SKM-1 (cell line): ENCODE measurements around the gene SAMHD1.
"Not testable (repeated sequence)": the region's sequence is repeated elsewhere in the genome, so short reads cannot be mapped to it uniquely, and the experiment has no call there.

Source experiments
- DNase-seq: peaks from one replicate; lab custom pipeline; 2025; ENCODE audit not compliant: unreplicated experiment; lab: John Stamatoyannopoulos, UW

The SAMHD1 gene

DNA sequence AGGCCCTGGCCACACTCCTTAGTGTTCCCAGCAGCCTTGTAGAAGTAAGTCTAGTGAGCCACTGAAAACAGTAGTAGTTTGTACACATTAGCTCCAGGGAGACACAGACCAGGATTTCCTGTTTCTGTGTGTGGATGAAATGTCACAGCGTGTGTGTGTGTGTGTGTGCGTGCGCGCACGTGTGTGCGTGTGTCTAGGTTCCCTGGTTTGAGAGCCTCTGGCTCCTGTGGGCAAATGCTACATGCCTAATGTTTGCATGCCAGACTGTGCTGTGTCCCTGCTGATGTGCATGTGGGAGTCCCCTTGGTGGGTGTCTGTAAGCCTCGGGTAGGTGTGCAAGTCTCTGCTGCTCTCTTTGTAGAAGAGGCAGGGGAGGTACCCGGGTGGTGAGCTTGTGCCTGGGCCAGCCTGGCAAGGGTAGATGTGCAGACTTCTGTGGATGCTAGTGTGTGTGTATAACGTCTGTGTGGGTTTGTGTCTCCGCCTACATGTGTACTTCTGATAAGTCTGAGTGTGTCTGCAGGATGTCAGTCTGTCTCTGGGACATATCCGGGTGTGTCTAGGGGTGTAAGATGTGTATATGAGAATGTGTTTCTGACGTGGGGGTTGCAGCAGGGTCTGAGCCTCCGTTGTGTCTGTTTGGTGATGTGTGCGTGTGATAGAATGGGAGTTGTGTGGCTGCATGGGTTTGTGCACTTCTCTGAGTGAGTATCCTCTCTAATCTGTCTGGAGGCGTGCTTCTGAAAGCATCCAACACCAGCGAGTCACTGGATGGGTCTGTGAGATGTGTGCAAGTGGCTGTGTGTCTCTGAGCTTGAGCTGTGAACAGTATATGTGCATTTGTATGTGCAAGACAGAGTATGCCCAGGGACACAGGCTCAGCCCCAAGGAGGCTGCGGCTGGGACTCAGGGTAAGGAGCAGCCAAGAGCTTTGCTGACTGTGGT is 94.5 kb downstream of the SAMHD1 start:
- no peak for DNase-seq

DNA sequence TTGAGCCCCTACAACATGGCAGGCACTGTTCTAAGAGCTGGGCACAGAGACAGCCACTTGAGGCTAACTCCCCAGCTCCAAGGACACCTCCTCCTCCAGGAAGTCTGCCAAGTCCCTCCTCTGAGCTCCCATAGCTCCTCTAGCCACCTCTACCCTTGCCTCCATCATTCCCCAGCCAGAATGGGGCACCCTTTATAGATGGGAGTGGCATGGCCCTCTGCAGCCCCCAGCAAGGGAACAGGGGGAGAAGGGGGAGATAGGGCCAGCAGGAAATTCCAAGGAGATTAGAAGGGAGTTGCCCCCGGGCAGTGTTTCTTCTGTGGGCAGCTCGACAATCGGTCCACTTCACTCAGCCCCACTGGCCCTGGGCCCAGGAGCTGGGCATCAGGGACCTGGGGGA is 95.3 kb downstream of the SAMHD1 start:
- no peak for DNase-seq

DNA sequence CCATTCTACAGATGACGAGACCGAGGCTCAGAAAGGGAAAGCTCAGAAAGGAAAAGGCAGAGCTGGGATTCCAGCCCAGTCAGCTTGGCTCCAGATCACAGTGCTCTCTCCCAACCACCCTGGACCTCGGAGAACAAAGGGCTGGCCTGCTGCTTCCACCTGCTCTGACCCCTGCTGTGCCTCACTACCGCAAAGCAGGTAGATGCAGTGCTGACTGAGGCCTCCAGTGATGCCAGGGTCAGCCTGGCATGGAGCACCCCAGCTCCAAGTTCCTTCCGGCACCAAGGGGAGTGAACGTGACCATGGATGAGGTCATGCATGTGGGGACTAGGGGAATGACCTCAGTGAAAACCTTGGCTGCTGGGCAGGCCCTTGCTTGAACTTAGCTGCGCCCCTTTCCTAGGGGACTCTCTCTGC is 96.3 kb downstream of the SAMHD1 start:
- DNase-seq: no peak

DNA sequence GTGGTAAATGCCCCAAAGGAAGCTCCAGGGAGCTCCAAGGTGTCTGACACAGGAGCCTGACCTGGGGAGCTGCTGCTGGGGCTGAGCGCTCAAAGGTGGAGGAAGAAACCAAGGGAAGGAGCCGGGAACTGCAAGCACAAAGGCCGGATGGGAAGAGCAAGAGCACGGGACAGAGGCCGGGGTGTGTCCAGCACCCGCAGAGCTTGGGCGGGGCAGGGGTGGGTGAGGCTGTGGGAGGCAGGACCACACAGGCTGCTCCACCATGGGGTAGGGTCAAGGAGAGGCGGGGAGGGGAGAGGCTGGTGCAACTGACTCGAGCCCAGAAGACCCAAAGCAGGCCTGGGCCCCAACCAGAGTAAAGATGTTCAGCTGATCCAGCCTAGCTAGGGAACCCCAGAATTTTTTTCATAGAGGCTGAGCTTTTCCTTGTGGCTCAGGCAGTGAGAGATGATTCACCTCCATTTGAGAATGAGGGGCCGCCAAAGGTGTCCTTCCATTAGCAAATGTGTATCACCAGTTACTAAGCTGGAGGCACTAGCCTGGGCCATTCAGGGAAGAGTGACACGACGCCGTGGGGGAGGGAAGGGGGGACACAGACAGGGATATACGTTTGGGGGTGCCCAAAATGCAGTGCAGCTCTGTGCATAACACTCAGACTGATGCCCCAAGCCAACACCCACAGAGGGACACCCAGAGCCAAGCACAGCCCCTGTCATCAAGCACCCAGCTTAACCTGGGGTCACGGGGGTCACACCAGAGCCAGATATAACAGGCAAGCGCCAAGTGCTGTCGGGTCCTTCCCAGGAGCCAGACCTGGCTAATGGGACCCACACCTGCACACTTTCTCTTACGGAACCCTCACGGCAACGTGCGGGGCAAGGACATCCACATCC is 96.9 kb downstream of the SAMHD1 start:
- no peak for DNase-seq

DNA sequence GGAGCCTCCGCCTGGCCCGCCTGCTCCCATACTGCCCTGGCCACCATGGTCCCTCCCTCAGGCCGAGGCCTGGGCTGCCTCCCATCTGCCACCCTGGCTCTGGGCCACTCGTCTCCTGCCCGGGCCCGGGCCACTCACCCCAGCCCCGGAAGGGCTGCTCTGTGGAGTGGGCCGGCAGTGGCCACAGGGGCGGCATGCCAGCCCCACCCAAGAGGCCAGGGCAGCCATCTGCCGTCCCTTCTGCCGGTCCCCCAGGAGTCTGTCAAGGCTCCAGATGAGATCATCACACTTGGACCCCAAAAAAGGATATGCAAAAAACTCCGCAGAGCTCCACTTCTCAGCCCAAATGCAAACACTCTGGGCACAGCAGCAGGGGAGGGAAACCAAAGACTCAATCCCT is 99.3 kb downstream of the SAMHD1 start:
- no peak for DNase-seq

DNA sequence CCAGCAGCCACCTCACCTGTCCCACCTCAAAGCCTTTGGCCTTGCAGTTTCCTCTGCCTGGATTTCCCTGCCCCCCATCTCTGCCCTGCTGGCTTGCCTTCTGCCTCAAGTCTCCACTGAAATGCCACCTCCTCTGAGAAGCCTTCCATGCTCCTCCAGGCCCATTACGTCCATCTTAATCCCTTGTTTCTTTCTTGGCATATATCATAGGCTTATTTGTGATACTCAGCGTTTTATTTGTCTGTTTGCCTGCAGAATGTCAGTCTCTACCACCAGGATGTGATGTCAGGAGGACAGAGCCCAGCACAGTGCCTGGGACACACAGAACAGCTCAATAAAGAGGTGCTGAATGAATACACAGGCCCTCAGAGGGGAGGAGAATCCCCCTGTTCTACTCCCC is 100.0 kb downstream of the SAMHD1 start:
- DNase-seq: no peak

DNA sequence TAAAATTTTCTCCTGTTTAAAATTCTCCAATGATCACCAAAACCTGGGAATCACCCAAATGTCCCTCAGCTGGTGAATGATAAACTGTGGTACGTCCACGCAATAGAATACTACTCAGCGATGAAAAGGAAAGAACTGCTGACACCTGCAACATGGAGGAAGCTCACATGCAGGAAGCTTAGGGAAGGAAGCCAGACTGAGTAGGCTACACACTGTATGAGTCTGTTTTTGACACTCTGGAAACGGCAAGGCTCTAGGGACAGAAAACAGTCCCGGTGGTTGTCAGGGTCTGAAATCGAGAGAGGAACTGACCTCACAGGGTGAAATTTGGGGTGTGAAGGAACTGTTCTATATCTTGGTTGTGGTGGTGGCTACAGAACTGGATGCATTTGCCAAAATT is 100.7 kb downstream of the SAMHD1 start:
- no peak for DNase-seq

DNA sequence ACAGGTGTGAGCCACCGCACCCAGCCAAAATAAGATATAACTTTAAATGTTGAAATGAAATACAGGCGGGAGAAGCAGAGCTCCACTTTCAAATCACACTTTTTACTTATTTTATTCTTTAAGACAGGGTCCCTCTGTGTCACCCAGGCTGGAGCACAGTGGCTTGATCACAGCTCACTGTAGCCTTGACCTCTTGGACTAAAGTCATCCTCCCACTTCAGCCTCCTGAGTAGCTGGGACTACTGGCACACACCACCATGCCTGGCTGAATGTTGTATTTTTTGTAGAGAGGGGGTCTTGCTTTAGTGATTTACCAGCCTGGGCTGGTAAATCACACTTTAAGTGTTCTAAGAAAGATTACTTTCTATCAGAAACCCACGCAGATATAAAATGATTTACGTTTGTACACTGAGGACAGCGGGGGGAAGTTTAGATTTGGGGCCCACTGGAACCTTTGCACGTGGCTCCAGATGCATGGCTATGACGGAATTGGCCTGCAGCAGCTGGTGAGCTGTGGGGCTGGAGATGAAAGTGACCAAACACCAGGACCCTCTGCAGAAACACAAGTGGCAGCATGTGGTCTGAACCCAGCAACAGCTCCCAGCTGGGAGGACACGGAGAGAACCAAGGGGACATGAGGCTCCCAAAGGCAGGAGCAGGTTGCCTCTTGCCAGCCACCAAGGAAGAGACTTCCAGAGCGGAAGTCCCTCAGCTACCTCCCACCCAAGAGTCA is 102.0 kb downstream of the SAMHD1 start:
- DNase-seq: no peak

DNA sequence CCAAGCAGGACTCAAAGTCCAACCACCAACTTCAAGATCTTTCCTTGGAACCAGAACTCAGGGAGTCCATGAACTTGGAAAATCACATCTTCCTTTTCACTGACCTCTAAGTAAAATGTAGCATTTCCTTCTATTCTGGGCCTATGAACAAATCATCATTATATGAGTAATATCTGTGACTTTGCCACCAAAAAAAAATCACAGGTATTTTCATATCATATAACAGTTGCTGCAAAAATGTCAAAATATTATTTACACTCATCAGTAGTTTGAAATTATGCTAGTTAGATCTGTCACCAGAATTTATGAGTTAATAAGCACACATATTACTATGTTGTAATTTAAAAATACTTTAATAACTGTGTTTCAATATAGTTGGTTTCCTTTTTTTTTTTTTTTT is 102.8 kb downstream of the SAMHD1 start:
- DNase-seq: no peak

DNA sequence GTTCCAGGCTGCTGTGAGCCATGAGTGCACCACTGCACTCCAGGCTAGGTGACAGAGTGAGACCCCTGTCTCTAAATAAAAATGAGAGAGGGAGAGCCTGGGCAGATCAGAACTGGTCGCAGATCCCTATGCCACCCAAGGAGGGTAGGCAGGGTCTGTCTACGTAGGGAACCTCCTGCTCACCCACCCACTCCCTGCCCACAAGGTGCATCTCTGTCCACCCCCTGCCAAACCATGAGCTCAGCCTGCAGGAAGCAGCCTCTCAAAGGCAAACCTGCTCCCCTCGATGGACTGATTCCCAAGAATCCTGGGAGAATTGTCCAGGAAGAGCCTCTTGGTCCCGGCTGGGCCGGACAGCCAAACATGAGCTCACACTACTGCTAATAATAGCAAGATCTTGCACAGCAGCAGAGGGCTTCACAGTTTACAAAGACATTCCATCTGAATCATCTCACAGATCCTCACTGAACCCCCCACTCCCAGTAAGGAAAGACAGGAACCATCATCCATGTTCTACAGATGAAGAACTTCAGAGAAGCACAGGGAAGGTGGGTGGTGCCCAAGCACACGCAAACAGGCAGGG is 103.3 kb downstream of the SAMHD1 start:
- DNase-seq: no peak

DNA sequence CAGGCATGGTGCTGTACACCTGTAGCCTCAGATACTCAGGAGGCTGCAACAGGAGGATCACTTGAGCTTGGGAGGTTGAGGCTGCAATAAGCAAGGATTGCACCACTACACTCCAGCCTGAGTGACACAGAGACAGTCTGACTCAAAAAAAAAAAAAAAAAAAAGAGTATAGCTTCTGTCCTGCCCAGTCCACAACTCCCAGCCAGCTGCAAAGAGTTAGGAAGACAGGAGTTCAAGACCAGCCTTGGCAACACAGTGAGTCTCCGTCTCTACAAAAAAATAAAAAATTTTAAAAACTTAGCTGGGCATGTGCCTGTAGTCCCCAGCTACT is 103.8 kb downstream of the SAMHD1 start:
- no peak for DNase-seq

DNA sequence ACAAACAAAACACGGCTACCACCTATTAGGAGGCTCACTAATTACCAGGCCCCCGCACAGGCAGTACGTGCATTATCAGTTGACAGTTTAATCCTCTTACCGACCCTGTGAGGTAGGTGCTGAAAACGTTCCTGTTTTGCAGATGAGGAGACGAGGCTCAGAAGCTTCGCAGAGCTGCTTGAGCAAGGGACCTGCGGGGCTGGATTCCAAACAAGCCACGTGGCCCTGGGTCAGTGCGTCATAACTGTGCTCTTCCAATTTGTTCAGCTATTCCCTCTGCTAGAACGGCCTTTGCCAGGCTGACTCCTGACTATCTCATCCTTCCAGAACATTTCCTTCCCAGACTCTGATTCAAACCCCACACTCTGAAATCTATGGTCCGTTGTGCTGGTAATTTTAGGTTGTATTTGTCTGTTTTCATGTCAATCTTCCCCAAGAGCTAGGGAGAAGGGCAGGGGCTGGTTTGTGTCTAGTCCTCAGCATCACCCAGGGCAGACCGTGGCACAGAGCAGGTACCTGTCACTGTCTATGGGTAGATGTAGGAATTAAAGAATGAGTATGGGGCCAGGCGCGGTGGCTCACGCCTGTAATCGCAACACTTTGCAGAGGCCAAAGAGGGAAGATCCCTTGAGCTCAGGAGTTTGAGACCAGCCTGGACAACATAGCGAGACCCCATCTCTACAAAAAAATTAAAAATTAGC is 104.3 kb downstream of the SAMHD1 start:
- DNase-seq: no peak

DNA sequence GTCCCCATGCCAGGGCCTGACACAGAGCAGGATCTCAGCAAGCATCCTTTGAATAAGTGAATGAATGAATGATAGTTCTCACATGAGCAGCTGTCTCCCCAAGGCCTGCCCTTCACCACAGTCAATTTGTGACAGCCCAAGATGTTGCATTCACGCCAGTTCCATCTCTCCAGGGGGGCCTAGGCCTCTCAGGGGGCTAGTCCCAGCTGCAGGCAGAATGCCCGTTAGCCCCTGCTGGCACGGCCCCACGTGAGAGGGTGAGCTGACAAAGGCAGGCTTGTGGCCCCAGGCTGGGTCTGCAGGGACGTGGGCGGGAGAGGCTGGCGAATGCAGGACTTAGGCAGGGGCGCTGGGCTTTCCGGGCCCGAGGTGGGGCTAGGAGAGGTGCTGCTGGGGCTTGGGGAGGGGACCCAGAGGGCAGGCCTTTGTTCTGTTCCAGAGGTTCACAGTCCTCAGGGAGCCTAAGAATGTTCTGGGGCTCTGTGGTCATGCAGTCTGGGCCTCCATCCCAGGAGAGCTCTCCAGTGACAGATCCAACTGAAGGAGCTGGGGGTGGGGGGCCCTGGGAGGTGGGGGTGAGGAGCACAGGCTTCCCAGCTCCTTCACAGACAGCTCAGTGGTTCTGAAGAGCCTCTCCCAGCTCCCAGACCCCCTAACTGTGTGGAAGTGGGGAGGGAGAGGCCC is 106.1 kb downstream of the SAMHD1 start:
- DNase-seq: no peak

DNA sequence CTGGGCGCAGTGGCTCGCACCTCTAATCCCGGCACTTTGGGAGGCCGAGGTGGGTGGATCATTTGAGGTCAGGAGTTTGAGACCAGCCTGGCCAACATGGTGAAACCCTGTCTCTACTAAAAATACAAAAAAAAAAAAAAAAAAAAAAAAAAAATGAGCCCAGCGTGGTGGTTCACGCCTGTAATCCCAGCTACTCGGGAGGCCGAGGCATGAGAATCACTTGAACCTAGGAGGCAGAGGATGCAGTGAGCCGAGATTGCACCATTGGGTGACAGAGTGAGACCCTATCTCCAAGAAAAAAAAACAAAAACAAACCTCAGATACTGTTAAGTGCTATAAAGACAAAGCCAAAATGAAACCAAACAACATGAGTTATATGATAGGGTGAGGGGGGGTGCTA is 110.5 kb downstream of the SAMHD1 start:
- DNase-seq: not testable (repeated sequence)
